ENCODE measurements around the gene CCDC198.

CCDC198 gene, protein sequence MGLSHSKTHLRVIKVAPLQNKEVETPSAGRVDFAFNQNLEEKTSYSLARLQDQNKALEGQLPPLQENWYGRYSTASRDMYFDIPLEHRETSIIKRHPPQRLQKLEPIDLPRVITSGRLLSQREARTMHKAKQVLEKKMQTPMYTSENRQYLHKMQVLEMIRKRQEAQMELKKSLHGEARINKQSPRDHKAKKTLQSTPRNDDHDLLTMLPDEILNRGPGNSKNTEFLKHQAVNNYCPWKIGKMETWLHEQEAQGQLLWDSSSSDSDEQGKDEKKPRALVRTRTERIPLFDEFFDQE

DNA sequence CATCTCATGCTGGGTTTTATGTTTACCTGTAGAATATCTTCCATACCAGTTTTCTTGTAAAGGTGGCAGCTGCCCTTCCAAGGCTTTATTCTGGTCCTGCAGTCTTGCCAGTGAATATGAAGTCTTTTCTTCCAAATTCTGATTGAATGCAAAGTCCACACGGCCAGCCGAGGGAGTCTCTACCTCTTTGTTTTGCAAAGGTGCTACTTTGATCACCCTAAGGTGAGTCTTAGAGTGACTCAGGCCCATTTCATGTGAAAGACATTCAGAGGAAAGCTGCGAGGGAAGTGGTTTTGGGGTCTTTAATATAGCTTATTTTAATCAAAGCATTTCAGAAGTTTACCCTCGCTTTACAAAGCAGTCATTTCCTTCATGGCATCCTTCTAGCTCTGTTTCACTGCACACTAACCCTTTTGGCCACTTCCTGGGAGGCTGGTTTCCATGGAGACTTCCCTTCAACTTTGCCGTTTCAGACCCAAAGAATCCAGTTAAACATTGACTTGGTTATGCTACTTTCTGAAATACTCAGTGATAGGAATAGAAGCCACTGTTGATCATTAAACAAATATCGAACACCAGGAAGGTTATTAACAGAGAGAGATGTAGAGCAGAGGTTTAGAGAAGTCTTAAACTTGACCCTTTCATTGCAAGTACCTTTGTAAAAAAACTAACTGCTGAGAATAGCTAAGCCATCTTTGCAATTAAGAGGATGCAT lies at the start of gene CCDC198:
Gene CCDC198 (minus strand): TSS at position 391 of the 715 bp plus-strand sequence. CDS start 142 bp downstream, at position 249.
- DNase-seq (no peak), ATAC-seq (no peak)

- DNase-seq (peak; percentile 15), ATAC-seq (no peak)
Observed at GRCh38 chr14:57533214-57533613, 39.6 kb upstream of the CCDC198 start.

DNA sequence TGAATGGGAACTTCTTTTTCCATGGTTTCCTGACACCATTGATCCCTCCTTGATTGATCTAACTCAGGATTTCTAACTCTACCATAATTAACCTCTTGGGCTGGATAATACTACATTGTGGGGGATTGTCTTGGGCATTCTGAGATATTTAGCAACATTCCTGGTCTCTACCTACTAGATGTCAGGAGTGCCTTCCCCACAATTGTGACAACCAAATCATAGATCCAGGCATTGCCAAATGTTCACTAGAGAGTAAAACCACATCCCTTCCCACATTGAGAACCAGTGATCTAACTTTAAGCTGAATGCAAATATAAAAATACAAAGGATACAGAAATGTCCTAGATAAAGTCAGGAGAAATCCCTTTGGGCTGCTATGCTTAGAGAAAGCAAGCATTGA lies 36.9 kb upstream of the CCDC198 start:
- DNase-seq (no peak), ATAC-seq (no peak)

DNA sequence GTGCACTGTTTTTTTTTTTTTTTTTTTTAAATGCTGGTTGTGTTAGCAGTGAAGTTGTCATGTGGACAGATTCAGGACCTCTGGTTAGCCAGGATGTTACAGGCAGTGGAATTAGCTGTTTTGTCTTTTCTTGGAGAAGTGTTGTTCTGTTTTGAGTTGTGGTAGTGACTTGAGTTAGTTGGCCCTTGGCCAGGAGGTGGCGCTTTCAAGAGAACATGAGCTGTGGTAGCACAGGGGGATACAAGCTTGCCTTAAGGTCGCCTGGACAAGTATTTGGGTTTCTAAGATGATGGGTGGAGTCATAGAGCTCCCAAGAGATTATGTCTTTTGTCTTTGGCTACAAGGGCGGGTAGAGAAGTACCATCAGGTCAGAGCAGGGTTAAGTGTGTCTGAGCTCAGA lies 33.3 kb upstream of the CCDC198 start:
- no peak for ATAC-seq
- no peak for DNase-seq

DNA sequence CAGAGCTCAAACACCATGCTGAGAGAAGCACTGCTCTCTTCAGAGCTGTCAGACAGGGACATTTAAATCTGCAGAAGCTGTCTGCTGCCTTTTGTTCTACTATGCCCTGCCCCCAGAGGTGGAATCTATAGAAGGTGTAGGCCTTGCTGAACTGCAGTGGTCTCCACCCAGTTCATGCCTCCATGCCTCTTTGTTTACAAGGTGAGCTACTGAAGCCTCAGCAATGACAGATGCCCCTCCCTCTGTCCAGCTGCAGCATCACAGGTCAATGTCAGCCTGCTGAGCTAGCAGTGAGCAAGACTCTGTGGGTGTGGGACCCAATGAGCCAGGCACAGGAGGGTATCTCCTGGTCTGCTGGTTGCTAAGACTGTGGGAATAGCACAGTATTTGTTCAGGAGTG lies 25.4 kb upstream of the CCDC198 start:
- no peak for DNase-seq
- ATAC-seq = no peak

- ATAC-seq (no peak), DNase-seq (no peak)
Observed at GRCh38 chr14:57512220-57512619, 18.6 kb upstream of the CCDC198 start.

DNA sequence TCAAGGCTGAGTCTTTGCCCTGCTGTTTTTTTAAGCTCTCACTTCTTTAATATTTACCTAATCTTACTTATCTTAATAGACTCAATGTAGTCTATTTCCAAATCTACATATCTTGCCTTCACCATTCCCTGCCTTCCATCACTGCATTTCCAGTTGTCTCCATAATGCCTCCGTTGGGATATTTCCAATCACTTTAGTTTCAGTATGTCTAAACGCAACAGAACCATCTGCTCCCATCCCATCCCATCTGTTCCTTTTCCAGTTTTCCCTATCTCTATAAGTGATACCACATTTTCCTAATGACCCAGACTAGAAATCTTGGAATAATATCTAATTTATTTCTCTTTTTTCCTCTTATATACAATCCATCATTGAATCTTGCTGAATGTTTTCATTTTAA lies 15.1 kb upstream of the CCDC198 start:
- DNase-seq = no peak

GRCh38 chr14:57502586-57503254 lies 9.1 kb upstream of the CCDC198 start:
- DNase-seq (no peak), ATAC-seq (no peak)

More for the DNA sequence above, 15.1 kb upstream of the CCDC198 start:
- ATAC-seq = no peak

GRCh38 chr14:57501039-57501557 lies 7.4 kb upstream of the CCDC198 start:
- DNase-seq = no peak
- ATAC-seq = no peak

DNA sequence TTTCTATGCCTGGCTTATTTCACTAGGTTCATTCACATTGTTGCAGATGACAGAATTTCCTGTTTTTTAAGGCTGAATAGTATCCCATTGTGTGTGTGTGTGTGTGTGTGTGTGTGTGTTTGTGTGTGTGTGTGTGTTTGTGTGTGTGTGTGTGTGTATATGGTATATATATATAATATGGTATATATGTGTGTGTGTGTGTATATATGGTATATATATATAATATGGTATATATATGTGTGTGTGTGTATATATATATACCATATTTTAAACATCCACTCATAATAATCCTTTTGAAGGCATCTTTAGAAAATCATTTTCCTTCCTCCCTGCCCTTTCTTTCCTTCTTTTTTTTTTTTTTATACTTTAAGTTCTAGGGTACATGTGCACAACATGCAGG lies 5.0 kb upstream of the CCDC198 start:
- ATAC-seq = no peak

GRCh38 chr14:57498035-57498434 lies 4.4 kb upstream of the CCDC198 start:
- no peak for DNase-seq
- no peak for ATAC-seq

More for the DNA sequence above, 5.0 kb upstream of the CCDC198 start:
- no peak for DNase-seq

- DNase-seq = no peak
- ATAC-seq = no peak
Observed at GRCh38 chr14:57495416-57495815, 1.8 kb upstream of the CCDC198 start.

DNA sequence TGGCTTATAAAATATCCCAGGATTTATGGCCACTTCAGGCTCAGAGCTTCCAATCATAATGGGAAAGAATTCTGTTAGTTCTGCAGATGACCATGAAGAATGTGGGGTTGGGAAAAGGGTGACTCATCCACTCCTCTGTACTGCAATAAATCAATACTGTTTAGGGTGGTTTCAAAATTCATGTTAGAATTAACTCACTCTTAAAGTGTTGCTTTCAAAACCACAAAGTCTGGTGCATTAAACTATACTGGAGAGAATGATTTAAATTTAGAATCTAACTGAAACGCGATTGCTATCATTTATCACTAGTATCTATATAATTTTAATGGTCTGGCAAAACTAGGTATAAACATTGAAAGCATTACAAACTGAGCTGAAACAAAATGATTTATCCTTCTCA lies 798 bp downstream of the CCDC198 start:
- no peak for DNase-seq

GRCh38 chr14:57491640-57492039 lies 2.0 kb downstream of the CCDC198 start:
- DNase-seq (no peak), ATAC-seq (no peak)

More for the DNA sequence above, 798 bp downstream of the CCDC198 start:
- no peak for ATAC-seq

- ATAC-seq = no peak
- DNase-seq = no peak
Observed at GRCh38 chr14:57487771-57488170, 5.9 kb downstream of the CCDC198 start.

- ATAC-seq (no peak), DNase-seq (no peak)
Observed at GRCh38 chr14:57486767-57487379, 6.8 kb downstream of the CCDC198 start.

GRCh38 chr14:57485635-57486034 lies 8.0 kb downstream of the CCDC198 start:
- ATAC-seq (no peak), DNase-seq (no peak)

GRCh38 chr14:57482120-57482519 lies 11.5 kb downstream of the CCDC198 start:
- no peak for ATAC-seq
- no peak for DNase-seq

GRCh38 chr14:57480051-57480450 lies 13.6 kb downstream of the CCDC198 start:
- ATAC-seq = no peak
- no peak for DNase-seq

DNA sequence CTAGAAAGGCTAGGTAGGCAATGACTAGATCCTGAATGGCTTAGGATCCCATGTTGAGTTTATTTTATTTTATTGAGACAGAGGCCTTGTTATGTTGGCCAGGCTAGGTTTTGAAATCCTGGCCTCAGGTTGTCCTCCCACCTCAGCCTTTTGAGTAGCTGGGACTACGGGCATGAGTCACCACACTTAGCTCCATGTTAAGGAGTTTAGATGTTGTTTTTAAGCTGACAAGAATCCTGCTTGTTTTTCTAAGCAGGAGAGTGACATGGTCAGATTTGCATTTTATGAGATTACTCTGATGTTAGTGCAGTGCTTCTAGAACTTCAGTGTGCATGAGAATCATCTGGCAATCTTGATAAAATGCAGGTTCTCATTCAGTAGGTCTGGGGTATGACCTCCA lies 14.5 kb downstream of the CCDC198 start:
- ATAC-seq (no peak), DNase-seq (no peak)

DNA sequence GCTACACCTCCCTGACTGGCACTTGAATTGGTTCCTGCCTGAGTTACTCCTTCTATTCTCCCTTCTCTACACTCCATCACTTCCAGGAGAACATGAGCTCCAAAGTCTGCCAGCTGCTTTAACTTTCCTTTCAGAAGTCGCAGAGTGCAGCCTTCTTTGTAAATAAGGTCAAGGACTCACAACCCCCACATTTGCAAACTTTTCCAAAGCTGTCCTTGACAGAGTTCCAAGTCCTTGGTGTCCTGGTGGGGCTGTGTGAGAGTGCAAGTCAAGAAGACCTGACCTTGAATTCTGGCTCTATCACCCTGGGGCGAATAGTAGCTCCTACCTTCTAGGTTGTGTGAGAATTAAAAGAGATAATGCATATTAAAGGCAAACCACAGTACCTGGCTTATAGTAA lies 15.6 kb downstream of the CCDC198 start:
- ATAC-seq = no peak
- no peak for DNase-seq

GRCh38 chr14:57470909-57471308 lies 22.7 kb downstream of the CCDC198 start:
- no peak for ATAC-seq

More at GRCh38 chr14:57470909-57471308, 22.7 kb downstream of the CCDC198 start:
- DNase-seq = no peak

All from stimulated activated naive CD8-positive, alpha-beta T cell treated with anti-CD3 and anti-CD28 coated beads, Interleukin-15, Interleukin-2, amounts not matched to agents 100 U/mL and 50 U/mL, for 24 hours (primary cell).